NK-92 treated with Interleukin-12 subunit alpha and Interleukin-12 subunit beta, amount 100 ng/mL, for 24 hours (cell line): Measurements from ENCODE around the gene ZNF629.

Experiments used
- DNase-seq: peaks from one replicate; lab custom pipeline; 2025; lab: John Stamatoyannopoulos, UW

ZNF629 gene

GRCh38 chr16:30748634-30749445 is 38.2 kb downstream of the ZNF629 start:
- peak; percentile 45 for DNase-seq

- DNase-seq = peak; percentile 96
These were observed 39.0 kb downstream of the ZNF629 start, which contains the start of gene PHKG2 for GRCh38 chr16:30747799-30748633. Gene PHKG2 (plus strand): TSS chr16:30748425. CDS start chr16:30748821, 396 bp downstream.

- DNase-seq = no peak
These were observed 39.7 kb downstream of the ZNF629 start for GRCh38 chr16:30747331-30747730.

- DNase-seq = no peak
These were observed 40.3 kb downstream of the ZNF629 start for GRCh38 chr16:30746638-30747175.

GRCh38 chr16:30745082-30745481 is 41.9 kb downstream of the ZNF629 start:
- no peak for DNase-seq

GRCh38 chr16:30744183-30744582 is 42.8 kb downstream of the ZNF629 start:
- DNase-seq = no peak

GRCh38 chr16:30743716-30744115 is 43.3 kb downstream of the ZNF629 start:
- no peak for DNase-seq

GRCh38 chr16:30741461-30741914 is 45.5 kb downstream of the ZNF629 start:
- no peak for DNase-seq

- DNase-seq = no peak
These were observed 46.4 kb downstream of the ZNF629 start for GRCh38 chr16:30740364-30741251.

- no peak for DNase-seq
These were observed 47.7 kb downstream of the ZNF629 start for GRCh38 chr16:30738984-30739951.

- no peak for DNase-seq
These were observed 49.0 kb downstream of the ZNF629 start for GRCh38 chr16:30737794-30738648.

GRCh38 chr16:30736995-30737793 is 49.8 kb downstream of the ZNF629 start:
- no peak for DNase-seq

GRCh38 chr16:30731411-30731810 is 55.6 kb downstream of the ZNF629 start:
- no peak for DNase-seq

GRCh38 chr16:30728899-30729672 is 57.9 kb downstream of the ZNF629 start:
- DNase-seq = no peak
